NCI-H82 (cell line): Measurements from ENCODE around the gene CCDC6.

ENCODE experiments used
- DNase-seq: peaks from one replicate; lab custom pipeline; 2025; lab: John Stamatoyannopoulos, UW

Gene CCDC6

GRCh38 chr10:59852670-59853069 is 53.7 kb downstream of the CCDC6 start:
- DNase-seq: no peak

GRCh38 chr10:59851864-59852263 is 54.5 kb downstream of the CCDC6 start:
- no peak for DNase-seq

GRCh38 chr10:59847888-59848287 is 58.5 kb downstream of the CCDC6 start:
- no peak for DNase-seq

GRCh38 chr10:59847326-59847725 is 59.0 kb downstream of the CCDC6 start:
- DNase-seq: no peak

- peak; percentile 59 for DNase-seq
Observed at GRCh38 chr10:59844436-59844835, 61.9 kb downstream of the CCDC6 start.

- DNase-seq: no peak
Observed at GRCh38 chr10:59843748-59844147, 62.6 kb downstream of the CCDC6 start.

GRCh38 chr10:59839576-59839975 is 66.8 kb downstream of the CCDC6 start:
- no peak for DNase-seq

- DNase-seq: no peak
Observed at GRCh38 chr10:59838085-59838789, 68.1 kb downstream of the CCDC6 start.

GRCh38 chr10:59833810-59834209 is 72.5 kb downstream of the CCDC6 start:
- DNase-seq: no peak

GRCh38 chr10:59832506-59832905 is 73.8 kb downstream of the CCDC6 start:
- DNase-seq: no peak

- no peak for DNase-seq
Observed at GRCh38 chr10:59831658-59832503, 74.5 kb downstream of the CCDC6 start.

GRCh38 chr10:59830601-59831259 is 75.6 kb downstream of the CCDC6 start:
- peak; percentile 84 for DNase-seq

- DNase-seq: no peak
Observed at GRCh38 chr10:59829601-59830000, 76.8 kb downstream of the CCDC6 start.

GRCh38 chr10:59829024-59829423 is 77.3 kb downstream of the CCDC6 start:
- no peak for DNase-seq

- no peak for DNase-seq
Observed at GRCh38 chr10:59825932-59826331, 80.4 kb downstream of the CCDC6 start.

GRCh38 chr10:59823751-59824150 is 82.6 kb downstream of the CCDC6 start:
- no peak for DNase-seq

- no peak for DNase-seq
Observed at GRCh38 chr10:59823111-59823510, 83.2 kb downstream of the CCDC6 start.

GRCh38 chr10:59820471-59820870 is 85.9 kb downstream of the CCDC6 start:
- no peak for DNase-seq

GRCh38 chr10:59819683-59820082 is 86.7 kb downstream of the CCDC6 start:
- no peak for DNase-seq

- no peak for DNase-seq
Observed at GRCh38 chr10:59819265-59819664, 87.1 kb downstream of the CCDC6 start.

- DNase-seq: no peak
Observed at GRCh38 chr10:59817773-59818172, 88.6 kb downstream of the CCDC6 start.

GRCh38 chr10:59814878-59815277 is 91.5 kb downstream of the CCDC6 start:
- DNase-seq: no peak
